ENCODE results near the gene CFHR4.

- no peak for TF ChIP-seq POLR2A (IDR thresholded peaks at IDR 0.05)
- TF ChIP-seq CTCF (IDR thresholded peaks at IDR 0.05), result no peak
These were observed 73.0 kb downstream of the CFHR4 start for GRCh38 chr1:196960854-196961253.

Measured in suprapubic skin (tissue), 3 donors.